H1 (cell line): ENCODE data around the gene MAGI1. TPM values are rescaled to one million over a fixed set of nuclear protein-coding genes. Genes with fewer than 3 reads are reported as not detected.

Experiments used
- RFX5 ChIP-seq: IDR thresholded peaks from 2 replicates; pipeline ENCODE4 v1.6.1; 2011; ENCODE audit warnings: low read depth, low read length, improper control_type of control experiment, borderline replicate concordance
- SIX5 ChIP-seq: IDR thresholded peaks from 2 replicates; pipeline ENCODE4 v1.6.1; 2011; ENCODE audit warnings: mild to moderate bottlenecking, low read depth, low read length
- polyA plus RNA-seq, 7 experiments: library from polyadenylated mRNA; depleted of rRNA in 3 of 7; stranded (reverse) in 5 of 7; unstranded in 2 of 7; fragments of >200 nt in 5 of 7; fragments of 200-250 nt in 2 of 7; gene quantifications; 1 replicate in 5 of 7; 2 replicates in 1 of 7; 4 replicates in 1 of 7; pipeline versions ENCODE4 v1.2.1 to v1.2.3, GENCODE V29; 2011 to 2013; ENCODE audit warnings: missing spikeins in 2 of 7, mixed read lengths in 2 of 7
- total RNA-seq: library from RNA; stranded (reverse); fragmentation: NEBNext Ultra II Directional; extraction: Animal tissue kit (Norgen Biotek cat#: 25700); gene quantifications from 2 replicates; pipeline ENCODE4 v1.2.1, GENCODE V29; 2021

Gene MAGI1
- total and polyA plus RNA-seq, 2 of the 8 experiments (the other 6 are each of a cell fraction or from before 2014, with no cell fraction given) = 19.8 to 78.0 TPM

GRCh38 chr3:65561617-65562016 lies 477.1 kb downstream of the MAGI1 start (continued):
- TF ChIP-seq SIX5 (no peak), RFX5 (no peak)
